Effector memory CD8-positive, alpha-beta T cell (primary cell): Measurements from ENCODE around the gene NTM.

Experiments used
- ATAC-seq: fragments of 150-1000 bp; cut with Tn5 transposase; replicated peaks from 2 replicates; pipeline ENCODE4 v1.10.0; 2021; ENCODE audit warnings: mild to moderate bottlenecking, moderate library complexity
- DNase-seq, 3 experiments: peaks; one replicate each; pipeline ENCODE4 v3.0.0; 2021
- H3K27ac Mint-ChIP-seq, 2 donors: one replicate each; pipeline ENCODE4 v1.8.0; 2022; ENCODE audit warnings: mild to moderate bottlenecking in 2 of 2, mixed read lengths in 2 of 2, moderate library complexity in 2 of 2
- H3K27me3 Mint-ChIP-seq, 2 donors: one replicate each; pipeline ENCODE4 v1.8.0; 2022; ENCODE audit warnings: mixed read lengths in 2 of 2
- H3K36me3 Mint-ChIP-seq: one replicate; pipeline ENCODE4 v1.8.0; 2022; ENCODE audit warnings: mild to moderate bottlenecking, moderate library complexity, mixed read lengths; ENCODE audit not compliant: insufficient read depth
- H3K4me1 Mint-ChIP-seq, 2 donors: one replicate each; pipeline ENCODE4 v1.8.0; 2022; ENCODE audit warnings: low read depth in 2 of 2, mixed read lengths in 2 of 2
- H3K4me3 Mint-ChIP-seq, 2 donors: one replicate each; pipeline ENCODE4 v1.8.0; 2022; ENCODE audit warnings: mild to moderate bottlenecking in 2 of 2, mixed read lengths in 2 of 2, moderate library complexity in 2 of 2
- H3K9me3 Mint-ChIP-seq, 2 donors: one replicate each; pipeline ENCODE4 v1.8.0; 2022; ENCODE audit warnings: mixed read lengths in 2 of 2

Gene NTM

GRCh38 chr11:132024587-132025295 lies 654.3 kb downstream of the NTM start:
- DNase-seq (no peak), ATAC-seq (no peak)
- no peak overlapping the region for H3K27ac Mint-ChIP-seq
- H3K9me3 Mint-ChIP-seq: peaks cover 7 to 9% of the 10 kb centered on the region in 2 donors
- peaks cover 0 to 6% of the 10 kb centered on the region in 2 donors for H3K27me3 Mint-ChIP-seq
- no peaks in the 10 kb centered on the region for H3K36me3 Mint-ChIP-seq
- H3K4me3 Mint-ChIP-seq: no peak overlapping the region
- H3K4me1 Mint-ChIP-seq: no peaks in the 10 kb centered on the region

DNA sequence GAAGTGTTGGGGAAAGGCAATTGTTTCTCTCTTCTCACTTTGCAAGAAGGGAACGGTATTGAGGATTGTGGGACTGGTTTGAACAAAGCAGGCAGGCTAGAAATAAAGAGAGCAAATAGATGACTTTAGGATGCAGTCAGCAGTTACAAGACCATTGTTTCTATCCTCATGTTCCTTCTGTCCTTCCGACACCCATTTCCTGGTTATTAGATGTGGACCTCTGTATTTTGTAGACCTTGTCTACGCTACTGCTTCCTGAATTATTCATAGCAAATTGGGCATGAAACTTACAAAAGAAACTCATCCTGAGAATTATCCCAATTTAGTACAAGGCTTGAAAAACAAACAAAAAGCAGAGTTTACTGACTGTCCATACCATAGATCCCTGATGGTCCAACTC lies 656.3 kb downstream of the NTM start:
- no peaks in the 10 kb centered on the region for H3K4me1 Mint-ChIP-seq
- no peak for DNase-seq
- H3K27ac Mint-ChIP-seq: no peak overlapping the region
- no peaks in the 10 kb centered on the region for H3K36me3 Mint-ChIP-seq
- peaks cover 10 to 15% of the 10 kb centered on the region in 2 donors for H3K9me3 Mint-ChIP-seq
- no peak overlapping the region for H3K4me3 Mint-ChIP-seq
- peaks cover 0 to 6% of the 10 kb centered on the region in 2 donors for H3K27me3 Mint-ChIP-seq
- ATAC-seq: no peak

DNA sequence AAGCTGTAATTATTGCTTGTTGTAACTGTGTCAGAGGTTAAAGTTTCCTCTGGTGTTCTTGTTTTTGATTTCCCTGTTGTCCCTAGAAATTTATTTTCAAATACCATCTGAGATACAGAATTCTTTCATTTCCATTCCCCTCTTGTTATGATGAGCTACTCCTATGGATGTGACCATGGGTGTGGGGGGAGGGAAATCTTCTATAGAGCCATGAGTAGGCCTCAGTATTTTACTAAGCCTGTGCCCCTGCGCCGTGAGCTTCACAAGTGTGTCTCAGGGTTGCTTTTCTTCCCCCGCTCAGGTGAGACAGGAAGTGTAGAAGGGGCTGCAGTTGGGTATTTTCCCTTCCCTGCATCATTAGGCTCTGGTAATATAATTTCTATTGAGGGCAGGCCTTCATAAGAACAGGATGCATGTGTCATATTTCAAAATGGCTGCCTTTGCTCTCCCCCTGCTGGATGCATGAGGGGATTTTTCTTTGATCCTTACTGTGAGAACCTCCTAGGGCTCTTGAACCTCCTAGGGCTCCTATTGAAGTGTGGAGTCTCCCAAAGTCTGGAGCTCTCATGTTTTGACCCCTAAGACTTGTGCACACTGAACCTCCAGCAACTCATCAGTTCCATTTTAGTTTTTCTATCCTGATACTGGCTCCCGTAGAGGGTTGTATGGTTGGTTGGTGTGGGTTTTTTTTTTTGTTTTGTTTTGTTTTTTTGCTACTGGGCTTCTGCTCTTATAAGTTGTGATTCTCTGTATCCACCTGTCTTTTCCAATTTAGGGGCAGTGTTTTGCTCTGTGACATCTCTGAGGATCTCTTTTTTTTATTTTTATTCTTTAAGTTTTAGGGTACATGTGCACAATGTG lies 658.2 kb downstream of the NTM start:
- Mint-ChIP-seq H3K4me1 (no peaks in the 10 kb centered on the region), H3K27ac (no peak overlapping the region), H3K4me3 (no peak overlapping the region), H3K36me3 (no peaks in the 10 kb centered on the region), H3K9me3 (peaks cover 6 to 14% of the 10 kb centered on the region in 2 donors), H3K27me3 (no peaks in the 10 kb centered on the region)
- DNase-seq: no peak
- no peak for ATAC-seq

GRCh38 chr11:132030896-132031295 lies 660.5 kb downstream of the NTM start:
- no peaks in the 10 kb centered on the region for H3K36me3 Mint-ChIP-seq
- no peaks in the 10 kb centered on the region for H3K27me3 Mint-ChIP-seq
- ATAC-seq (no peak), DNase-seq (no peak)
- peaks cover 6 to 11% of the 10 kb centered on the region in 2 donors for H3K9me3 Mint-ChIP-seq
- no peaks in the 10 kb centered on the region for H3K4me1 Mint-ChIP-seq
- no peak overlapping the region for H3K4me3 Mint-ChIP-seq
- H3K27ac Mint-ChIP-seq: no peak overlapping the region

DNA sequence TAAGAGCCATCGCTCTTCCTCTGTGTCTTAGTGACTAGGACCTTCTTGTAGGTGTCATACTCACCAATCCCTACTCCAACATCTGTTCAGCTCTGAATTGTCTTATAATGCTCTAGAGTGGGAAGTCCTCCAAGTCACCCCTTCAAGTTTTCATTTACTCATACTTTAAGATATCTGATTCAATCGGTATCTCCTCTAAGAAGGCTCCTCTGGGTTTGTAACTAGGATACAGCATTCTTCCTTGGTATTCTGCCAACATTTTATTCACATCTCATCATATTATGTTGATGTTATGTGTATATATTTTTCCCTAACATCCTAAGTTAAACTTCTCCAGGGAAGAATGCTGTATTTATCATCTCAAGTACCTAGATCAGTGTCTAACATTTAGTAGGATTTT lies 662.1 kb downstream of the NTM start:
- H3K36me3 Mint-ChIP-seq: no peaks in the 10 kb centered on the region
- H3K27ac Mint-ChIP-seq: no peak overlapping the region
- DNase-seq (no peak), ATAC-seq (no peak)
- no peaks in the 10 kb centered on the region for H3K4me1 Mint-ChIP-seq
- H3K4me3 Mint-ChIP-seq: no peak overlapping the region
- peaks cover 5 to 11% of the 10 kb centered on the region in 2 donors for H3K9me3 Mint-ChIP-seq
- H3K27me3 Mint-ChIP-seq: no peaks in the 10 kb centered on the region

GRCh38 chr11:132033051-132033450 lies 662.6 kb downstream of the NTM start:
- H3K27me3 Mint-ChIP-seq: no peaks in the 10 kb centered on the region
- DNase-seq (no peak), ATAC-seq (no peak)

DNA sequence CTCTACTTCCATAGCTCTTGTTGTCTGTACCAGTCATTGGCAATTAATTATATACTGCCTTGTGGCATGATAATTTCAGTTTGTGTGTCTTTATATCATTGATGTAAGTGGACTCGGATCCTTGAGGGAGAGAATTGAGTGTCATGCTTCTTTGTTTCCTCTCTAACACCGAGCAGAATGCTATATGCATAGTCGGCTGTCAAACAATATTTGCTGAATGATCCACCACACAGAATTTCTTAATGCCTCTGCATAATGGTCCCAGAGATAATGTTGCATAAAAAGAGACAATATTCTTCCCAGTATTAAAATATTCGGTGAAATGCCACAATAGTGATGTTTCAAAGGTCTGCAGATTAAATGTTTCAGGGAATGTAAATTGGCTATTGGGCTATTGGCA lies 664.8 kb downstream of the NTM start:
- no peaks in the 10 kb centered on the region for H3K27me3 Mint-ChIP-seq

More at GRCh38 chr11:132033051-132033450, 662.6 kb downstream of the NTM start:
- Mint-ChIP-seq H3K4me3 (no peak overlapping the region), H3K36me3 (no peaks in the 10 kb centered on the region), H3K27ac (no peak overlapping the region), H3K4me1 (no peaks in the 10 kb centered on the region), H3K9me3 (peaks cover 5 to 11% of the 10 kb centered on the region in 2 donors)

GRCh38 chr11:132035766-132036165 lies 665.4 kb downstream of the NTM start:
- H3K4me1 Mint-ChIP-seq: no peaks in the 10 kb centered on the region
- no peak overlapping the region for H3K27ac Mint-ChIP-seq
- ATAC-seq: no peak
- no peaks in the 10 kb centered on the region for H3K36me3 Mint-ChIP-seq
- DNase-seq: no peak
- no peak overlapping the region for H3K4me3 Mint-ChIP-seq
- peaks cover 5% of the 10 kb centered on the region in 2 donors for H3K9me3 Mint-ChIP-seq
- H3K27me3 Mint-ChIP-seq: no peaks in the 10 kb centered on the region

More for the DNA sequence above, 664.8 kb downstream of the NTM start:
- H3K27ac Mint-ChIP-seq: no peak overlapping the region
- H3K4me1 Mint-ChIP-seq: no peaks in the 10 kb centered on the region
- H3K4me3 Mint-ChIP-seq: no peak overlapping the region
- no peaks in the 10 kb centered on the region for H3K36me3 Mint-ChIP-seq
- ATAC-seq (no peak), DNase-seq (no peak)
- H3K9me3 Mint-ChIP-seq: peaks cover 7 to 10% of the 10 kb centered on the region in 2 donors

DNA sequence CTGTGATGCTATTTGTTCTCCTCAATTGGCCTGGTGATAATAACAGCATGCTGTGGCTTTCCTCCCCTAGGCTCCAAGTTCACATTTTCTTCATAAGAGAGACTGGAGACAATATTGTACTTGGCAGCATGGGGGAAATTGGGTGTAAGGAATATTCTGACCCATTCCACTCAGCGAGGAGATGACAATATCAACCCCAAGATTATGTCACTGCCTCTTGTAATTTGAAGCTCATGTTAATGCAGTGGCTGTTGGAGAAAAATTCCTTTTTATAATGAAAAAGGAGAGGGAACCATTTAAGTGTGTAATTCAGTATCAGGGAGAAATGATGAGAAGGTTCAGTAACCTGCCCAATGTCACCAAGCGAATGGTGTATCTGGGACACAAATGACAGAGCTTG lies 665.8 kb downstream of the NTM start:
- ATAC-seq (no peak), DNase-seq (no peak)
- Mint-ChIP-seq H3K4me1 (no peaks in the 10 kb centered on the region), H3K27me3 (no peaks in the 10 kb centered on the region), H3K27ac (no peak overlapping the region), H3K36me3 (no peaks in the 10 kb centered on the region), H3K4me3 (no peak overlapping the region), H3K9me3 (peaks cover 5% of the 10 kb centered on the region in 2 donors)

GRCh38 chr11:132036746-132037466 lies 666.5 kb downstream of the NTM start:
- no peaks in the 10 kb centered on the region for H3K36me3 Mint-ChIP-seq
- DNase-seq (no peak), ATAC-seq (no peak)
- H3K4me3 Mint-ChIP-seq: no peak overlapping the region
- H3K9me3 Mint-ChIP-seq: peaks cover 5% of the 10 kb centered on the region in 2 donors
- H3K27ac Mint-ChIP-seq: no peak overlapping the region
- H3K27me3 Mint-ChIP-seq: no peaks in the 10 kb centered on the region
- no peaks in the 10 kb centered on the region for H3K4me1 Mint-ChIP-seq

- DNase-seq (no peak), ATAC-seq (no peak)
- H3K27me3 Mint-ChIP-seq: no peaks in the 10 kb centered on the region
- H3K9me3 Mint-ChIP-seq: peaks cover under 1 to 2% of the 10 kb centered on the region in 2 donors
- no peak overlapping the region for H3K4me3 Mint-ChIP-seq
- no peaks in the 10 kb centered on the region for H3K4me1 Mint-ChIP-seq
- no peaks in the 10 kb centered on the region for H3K36me3 Mint-ChIP-seq
- no peak overlapping the region for H3K27ac Mint-ChIP-seq
These were observed 667.0 kb downstream of the NTM start for GRCh38 chr11:132037467-132037862.

DNA sequence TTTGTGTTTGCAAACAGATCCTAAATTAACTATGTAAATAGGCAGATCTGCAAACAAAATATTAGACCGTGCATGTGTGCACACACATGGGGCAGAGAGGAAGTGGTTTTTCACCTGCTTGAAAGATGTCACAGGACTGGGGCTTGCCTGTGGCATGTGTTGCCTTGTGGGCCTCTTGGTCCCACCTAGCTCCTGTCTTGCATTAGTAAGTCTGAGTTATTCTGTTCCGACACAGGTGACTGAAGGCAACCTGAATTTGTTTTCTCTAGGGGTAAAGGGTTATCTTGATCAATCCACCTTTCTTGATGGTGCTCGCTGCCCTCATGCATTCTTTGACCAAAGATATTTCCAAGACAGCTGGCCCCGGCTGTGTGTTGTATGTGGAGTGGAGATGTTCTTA lies 667.5 kb downstream of the NTM start:
- peaks cover 0 to 4% of the 10 kb centered on the region in 2 donors for H3K9me3 Mint-ChIP-seq
- no peak overlapping the region for H3K4me3 Mint-ChIP-seq
- no peaks in the 10 kb centered on the region for H3K36me3 Mint-ChIP-seq
- H3K27ac Mint-ChIP-seq: no peak overlapping the region
- DNase-seq (no peak), ATAC-seq (no peak)
- no peaks in the 10 kb centered on the region for H3K27me3 Mint-ChIP-seq
- H3K4me1 Mint-ChIP-seq: no peaks in the 10 kb centered on the region

DNA sequence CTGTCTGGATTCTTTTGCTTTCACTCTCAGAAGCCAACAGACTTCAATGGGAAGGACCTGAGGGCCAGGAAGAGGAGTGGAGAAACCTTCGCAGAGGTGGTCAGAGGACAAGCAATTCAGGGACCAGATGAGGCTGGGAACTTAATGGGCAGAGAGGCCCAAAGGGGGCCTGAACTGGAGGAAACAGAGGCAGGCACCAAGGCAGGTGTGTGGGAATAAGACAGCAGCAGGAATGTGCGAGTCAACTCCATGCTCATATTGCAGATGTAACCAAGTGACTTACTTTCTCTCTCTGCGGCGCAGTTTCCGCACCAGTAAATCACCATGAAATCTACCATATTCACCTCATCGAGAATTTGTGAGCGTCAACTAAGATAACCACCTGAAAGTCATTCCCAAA lies 669.1 kb downstream of the NTM start:
- Mint-ChIP-seq H3K9me3 (peaks cover 0 to 6% of the 10 kb centered on the region in 2 donors), H3K27ac (no peak overlapping the region), H3K36me3 (no peaks in the 10 kb centered on the region), H3K27me3 (no peaks in the 10 kb centered on the region), H3K4me1 (no peaks in the 10 kb centered on the region), H3K4me3 (no peak overlapping the region)
- DNase-seq: no peak
- ATAC-seq: no peak
